Mesenchymal stem cell (in vitro differentiated cells and primary cell): ENCODE data around the gene KITLG.

Experiments used
- DNase-seq: peaks from one replicate; pipeline ENCODE4 v3.0.0-alpha.2; 2013
- H2AFZ ChIP-seq: one replicate; pipeline ENCODE4 v1.6.1; 2013; ENCODE audit warnings: low read depth, mild to moderate bottlenecking, control low read depth, inconsistent platforms, low read length, moderate library complexity
- H2AK5ac ChIP-seq: 2 replicates; pipeline ENCODE4 v1.6.1; 2013; ENCODE audit warnings: low read length, moderate library complexity, mild to moderate bottlenecking, inconsistent platforms; ENCODE audit not compliant: severe bottlenecking
- H2BK120ac ChIP-seq: one replicate; pipeline ENCODE4 v1.6.1; 2013; ENCODE audit warnings: low read depth, mild to moderate bottlenecking, inconsistent platforms, low read length, moderate library complexity
- H2BK12ac ChIP-seq, 2 experiments: one replicate each; pipeline ENCODE4 v1.6.1; 2013; ENCODE audit warnings: inconsistent platforms in 2 of 2, low read length in 2 of 2, mild to moderate bottlenecking in 2 of 2, moderate library complexity in 2 of 2, control low read depth in 1 of 2
- H2BK15ac ChIP-seq: one replicate; pipeline ENCODE4 v1.6.1; 2013; ENCODE audit warnings: mild to moderate bottlenecking, low read depth, inconsistent platforms; ENCODE audit not compliant: poor library complexity, severe bottlenecking
- H2BK5ac ChIP-seq: 2 replicates; pipeline ENCODE4 v1.6.1; 2013; ENCODE audit warnings: low read depth, mild to moderate bottlenecking, low read length, control low read depth, inconsistent platforms; ENCODE audit not compliant: poor library complexity, severe bottlenecking
- H3K14ac ChIP-seq, 2 experiments: one replicate each; pipeline ENCODE4 v1.6.1; 2013; ENCODE audit warnings: inconsistent platforms in 2 of 2, low read length in 2 of 2, control low read depth in 1 of 2, mild to moderate bottlenecking in 1 of 2, moderate library complexity in 1 of 2
- H3K18ac ChIP-seq, 2 experiments: one replicate each; pipeline ENCODE4 v1.6.1; 2013; ENCODE audit warnings: inconsistent platforms in 2 of 2, low read length in 2 of 2, control low read depth in 1 of 2, low read depth in 1 of 2, mild to moderate bottlenecking in 1 of 2
- H3K23ac ChIP-seq, 2 experiments: one replicate each; pipeline ENCODE4 v1.6.1; 2013; ENCODE audit warnings: inconsistent platforms in 2 of 2, low read length in 2 of 2, mild to moderate bottlenecking in 2 of 2, moderate library complexity in 2 of 2, control low read depth in 1 of 2
- H3K27ac ChIP-seq: 2 replicates; pipeline ENCODE4 v1.5.1; 2013; ENCODE audit warnings: mild to moderate bottlenecking, moderate library complexity, low read length, control low read depth, inconsistent platforms; ENCODE audit not compliant: poor library complexity, severe bottlenecking
- H3K27me3 ChIP-seq, 2 experiments: 2 replicates each; pipeline versions ENCODE4 v1.6.1 to v1.7.0; 2013; ENCODE audit warnings: low read length in 2 of 2, mild to moderate bottlenecking in 2 of 2, moderate library complexity in 2 of 2, control low read depth in 1 of 2, inconsistent platforms in 1 of 2; ENCODE audit not compliant: control insufficient read depth in 1 of 2, insufficient read depth in 1 of 2
- H3K36me3 ChIP-seq, 2 experiments: 2 replicates each; pipeline versions ENCODE4 v1.6.1 to v1.7.0; 2013; ENCODE audit warnings: low read length in 2 of 2, control low read depth in 1 of 2, inconsistent platforms in 1 of 2, low read depth in 1 of 2, mild to moderate bottlenecking in 1 of 2; ENCODE audit not compliant: insufficient read depth in 2 of 2, control insufficient read depth in 1 of 2
- H3K4ac ChIP-seq, 2 experiments: one replicate each; pipeline ENCODE4 v1.6.1; 2013; ENCODE audit warnings: inconsistent platforms in 2 of 2, low read length in 2 of 2, mild to moderate bottlenecking in 2 of 2, moderate library complexity in 2 of 2, control low read depth in 1 of 2, low read depth in 1 of 2
- H3K4me1 ChIP-seq: 2 replicates; pipeline ENCODE4 v1.6.1; 2013; ENCODE audit warnings: low read depth, low read length, control low read depth; ENCODE audit not compliant: control insufficient read depth, insufficient read depth
- H3K4me2 ChIP-seq: 2 replicates; pipeline ENCODE4 v1.6.1; 2013; ENCODE audit warnings: low read length, mild to moderate bottlenecking, inconsistent platforms; ENCODE audit not compliant: poor library complexity, severe bottlenecking
- H3K4me3 ChIP-seq, 2 experiments: 2 replicates each; pipeline versions ENCODE4 v1.5.1 to v1.7.0; 2013; ENCODE audit warnings: low read length in 2 of 2, mild to moderate bottlenecking in 2 of 2, control low read depth in 1 of 2, low read depth in 1 of 2; ENCODE audit not compliant: insufficient read depth in 1 of 2
- H3K79me1 ChIP-seq: replicated peaks from 2 replicates; pipeline ENCODE4 v1.6.1; 2013; ENCODE audit warnings: mild to moderate bottlenecking, control low read depth, low read length, inconsistent platforms; ENCODE audit not compliant: poor library complexity, severe bottlenecking
- H3K9ac ChIP-seq: 2 replicates; pipeline ENCODE4 v1.7.0; 2013; ENCODE audit warnings: mild to moderate bottlenecking, low read length, moderate library complexity
- H3K9me3 ChIP-seq: 2 replicates; pipeline ENCODE4 v1.7.0; 2013; ENCODE audit warnings: mild to moderate bottlenecking, low read length; ENCODE audit not compliant: control insufficient read depth
- H4K8ac ChIP-seq: one replicate; pipeline ENCODE4 v1.6.1; 2013; ENCODE audit warnings: inconsistent platforms, mild to moderate bottlenecking, low read length, moderate library complexity
- H4K91ac ChIP-seq: one replicate; pipeline ENCODE4 v1.6.1; 2013; ENCODE audit warnings: mild to moderate bottlenecking, low read length, inconsistent platforms
- WGBS: methylation state at CpG from one replicate; pipeline ENCODE4 v1.1.7; 2013; ENCODE audit warnings: mixed read lengths; 5-methylcytosine and 5-hydroxymethylcytosine counted together

The KITLG gene

DNA sequence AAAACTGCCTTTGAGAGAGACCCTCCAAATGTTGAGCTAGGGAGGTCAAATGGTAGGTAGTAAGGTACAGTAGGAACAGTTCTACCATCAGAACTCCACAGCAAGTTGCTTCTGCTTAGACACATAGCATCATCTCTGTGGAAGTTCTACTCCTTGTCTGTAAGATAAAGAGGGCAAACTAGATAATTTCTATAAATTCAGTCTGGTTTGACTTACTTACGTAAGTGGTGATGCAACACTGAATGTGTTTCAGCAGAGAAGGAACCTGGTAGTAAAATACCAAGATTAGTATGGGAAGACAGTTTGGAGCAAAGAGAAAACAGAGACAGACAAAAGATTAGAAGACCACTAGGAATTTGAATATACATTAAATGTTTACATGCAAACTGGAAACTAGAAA lies 42.0 kb downstream of the KITLG start:
- Histone ChIP-seq H3K23ac (no peak overlapping the region), H3K18ac (no peak overlapping the region), H2AK5ac (no peak overlapping the region), H2BK12ac (no peak overlapping the region), H2BK5ac (no peak overlapping the region), H3K79me1 (peaks cover 2% of the 10 kb centered on the region), H3K4me1 (no peaks in the 10 kb centered on the region), H2BK120ac (no peak overlapping the region), H4K91ac (no peak overlapping the region), H3K9me3 (no peaks in the 10 kb centered on the region), H3K9ac (no peak overlapping the region), H3K4me3 (no peak overlapping the region), H2BK15ac (no peak overlapping the region), H3K27me3 (no peaks in the 10 kb centered on the region), H4K8ac (no peak overlapping the region), H3K4me2 (no peak overlapping the region), H2AFZ (no peak overlapping the region), H3K4ac (no peak overlapping the region), H3K36me3 (peaks cover 0 to 60% of the 10 kb centered on the region in 2 experiments), H3K14ac (no peak overlapping the region), H3K27ac (no peak overlapping the region)
- DNase-seq = no peak
- WGBS = 50% methylated on average over 1 of the region's 1 CpG

DNA sequence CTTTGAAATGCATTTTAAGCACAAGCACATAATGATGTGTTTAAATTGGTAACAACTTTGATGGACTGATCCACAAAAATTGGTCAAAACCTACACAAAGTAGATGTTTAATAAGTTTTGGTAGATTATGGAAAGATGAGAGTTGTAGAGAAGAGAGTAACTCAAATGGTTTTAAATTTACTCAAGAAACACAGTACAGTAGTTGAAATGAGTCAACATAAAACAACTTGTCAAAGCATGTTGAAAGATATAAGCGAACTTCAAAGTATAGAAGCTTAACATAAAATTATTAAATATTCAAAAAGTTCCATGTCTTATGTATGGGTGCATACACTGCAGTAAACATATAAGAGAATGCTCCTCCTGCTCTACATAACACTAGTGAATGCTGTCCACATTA lies 49.4 kb downstream of the KITLG start:
- no peak for DNase-seq
- Histone ChIP-seq H3K18ac (no peak overlapping the region), H2BK120ac (no peak overlapping the region), H3K79me1 (peaks cover 2% of the 10 kb centered on the region), H3K9ac (no peak overlapping the region), H2BK5ac (no peak overlapping the region), H3K4ac (no peak overlapping the region), H3K4me3 (no peak overlapping the region), H2AK5ac (no peak overlapping the region), H4K91ac (no peak overlapping the region), H3K27me3 (no peaks in the 10 kb centered on the region), H3K14ac (no peak overlapping the region), H3K4me2 (no peak overlapping the region), H3K23ac (no peak overlapping the region), H4K8ac (no peak overlapping the region), H3K36me3 (peaks cover 0 to 59% of the 10 kb centered on the region in 2 experiments), H2BK15ac (no peak overlapping the region), H3K9me3 (no peaks in the 10 kb centered on the region), H3K27ac (no peak overlapping the region), H3K4me1 (no peaks in the 10 kb centered on the region), H2AFZ (no peak overlapping the region), H2BK12ac (no peak overlapping the region)
- no CpG with 5 or more reads among the region's 1 CpG for WGBS

DNA sequence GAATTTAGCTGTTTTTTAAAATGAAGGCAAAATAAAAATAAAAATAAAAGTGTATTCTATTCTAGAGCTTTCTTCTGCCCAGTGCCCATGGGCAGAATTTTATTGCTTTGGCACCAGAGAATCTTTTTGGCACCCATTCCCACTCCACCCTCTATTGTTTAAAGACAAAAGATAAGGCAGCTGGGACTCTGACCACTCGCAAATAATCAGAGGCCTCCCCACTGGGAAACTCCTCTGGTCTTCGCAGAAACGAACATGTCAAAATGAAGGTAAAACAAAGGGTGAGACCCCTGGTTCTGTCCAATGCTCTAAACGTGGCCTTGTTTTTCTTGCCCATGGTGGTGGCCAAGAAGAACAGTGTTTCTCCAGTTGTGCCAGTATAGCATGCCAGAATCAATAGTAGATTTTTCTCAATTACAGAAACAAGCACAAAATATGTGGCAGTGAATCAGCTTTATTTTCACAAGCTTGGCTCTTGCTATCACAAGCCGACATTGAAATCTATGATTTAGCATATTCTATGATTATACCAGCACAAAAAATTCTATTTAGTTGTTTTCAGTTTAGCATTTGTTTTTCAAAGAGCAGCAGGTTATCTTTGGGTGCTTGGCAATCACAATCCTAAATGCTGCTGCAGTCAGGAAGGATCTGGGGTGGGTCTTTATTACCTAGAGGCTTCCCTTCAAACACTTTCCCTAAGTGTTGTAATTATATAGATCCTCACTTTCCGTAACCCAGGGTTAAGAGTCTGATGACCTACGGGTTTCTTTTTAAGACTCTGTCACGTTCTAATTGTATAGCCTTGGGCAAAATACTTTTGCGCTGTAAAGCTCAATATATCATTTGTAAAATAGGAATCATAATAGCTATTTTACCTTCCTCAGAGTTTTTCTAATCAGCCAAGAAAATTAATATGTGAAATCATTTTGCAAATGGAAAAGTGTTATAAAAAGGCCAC lies 50.5 kb downstream of the KITLG start:
- H3K18ac ChIP-seq = no peak overlapping the region
- no peak overlapping the region for H4K91ac ChIP-seq
- H3K27ac ChIP-seq = no peak overlapping the region
- no peak overlapping the region for H3K9ac ChIP-seq
- H3K4me1 ChIP-seq = no peaks in the 10 kb centered on the region
- no peak overlapping the region for H3K23ac ChIP-seq
- no peak overlapping the region for H2BK5ac ChIP-seq
- no peak overlapping the region for H2AFZ ChIP-seq
- H2BK120ac ChIP-seq = no peak overlapping the region
- H2BK15ac ChIP-seq = no peak overlapping the region
- no peak overlapping the region for H4K8ac ChIP-seq
- no peak overlapping the region for H3K4me3 ChIP-seq
- no peak overlapping the region for H3K4me2 ChIP-seq
- peaks cover 0 to 68% of the 10 kb centered on the region in 2 experiments for H3K36me3 ChIP-seq
- DNase-seq = no peak
- H3K9me3 ChIP-seq = no peaks in the 10 kb centered on the region
- H2BK12ac ChIP-seq = no peak overlapping the region
- no peak overlapping the region for H3K14ac ChIP-seq
- H2AK5ac ChIP-seq = no peak overlapping the region
- no peak overlapping the region for H3K4ac ChIP-seq
- no peaks in the 10 kb centered on the region for H3K79me1 ChIP-seq
- 78% methylated on average over 5 of the region's 9 CpGs for WGBS
- no peaks in the 10 kb centered on the region for H3K27me3 ChIP-seq

DNA sequence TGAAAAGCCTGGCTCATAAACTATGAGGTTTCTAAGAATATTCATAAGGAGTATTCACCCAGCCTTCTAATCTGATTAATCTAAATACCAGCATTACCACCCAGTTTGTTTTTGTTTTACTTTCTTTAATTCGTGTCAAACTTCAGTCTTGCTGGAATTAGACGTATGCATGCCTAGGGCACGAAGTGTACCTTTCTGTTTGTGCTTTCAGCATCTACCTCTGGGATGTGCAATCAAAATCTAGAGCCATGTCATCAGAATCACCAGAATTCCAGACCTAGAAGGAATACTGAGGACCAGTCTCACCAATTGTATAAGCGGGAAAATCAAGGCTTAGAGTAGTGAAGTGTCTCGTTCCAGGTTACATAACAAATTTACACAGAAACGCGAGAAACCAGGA lies 57.3 kb downstream of the KITLG start:
- Histone ChIP-seq H3K79me1 (no peaks in the 10 kb centered on the region), H2BK120ac (no peak overlapping the region), H4K91ac (no peak overlapping the region), H3K4me1 (no peaks in the 10 kb centered on the region), H3K4me2 (no peak overlapping the region), H2AFZ (no peak overlapping the region), H3K18ac (no peak overlapping the region), H4K8ac (no peak overlapping the region), H3K9me3 (no peaks in the 10 kb centered on the region), H2BK15ac (no peak overlapping the region), H3K36me3 (peaks cover 0 to 39% of the 10 kb centered on the region in 2 experiments), H3K27me3 (no peaks in the 10 kb centered on the region), H3K4ac (no peak overlapping the region), H3K4me3 (no peak overlapping the region), H3K14ac (no peak overlapping the region), H2BK5ac (no peak overlapping the region), H3K27ac (no peak overlapping the region), H3K23ac (no peak overlapping the region), H3K9ac (no peak overlapping the region), H2AK5ac (no peak overlapping the region), H2BK12ac (no peak overlapping the region)
- WGBS = 97% methylated on average over 7 of the region's 7 CpGs
- no peak for DNase-seq
